WTC11 (cell line): ENCODE data around the gene RYR1. TPM values are rescaled to one million over a fixed set of nuclear protein-coding genes. Genes with fewer than 3 reads are reported as not detected.

ENCODE experiments used
- ATAC-seq: fragments of 200-7000 bp; cut with Tn5 transposase; 2 replicates; pipeline ENCODE4 v1.10.0; 2021; ENCODE audit warnings: mild to moderate bottlenecking, moderate library complexity
- CTCF ChIA-PET: fragments of 300-600 bp; sonication (Branson Sonifier 250); formaldehyde crosslinking; loops from one replicate; lab custom pipeline; 2021; ENCODE audit warnings: antibody characterized with exemption; lab: Charles Lee
- POLR2A ChIA-PET: fragments of 350-600 bp; sonication (Branson Sonifier 250); formaldehyde crosslinking; loops from one replicate; lab custom pipeline; 2021; ENCODE audit warnings: antibody characterized with exemption; lab: Charles Lee
- DNase-seq: peaks from one replicate; pipeline ENCODE4 v3.0.0; 2021; ENCODE audit warnings: low spot score
- H3K27ac Mint-ChIP-seq: 2 replicates; pipeline ENCODE4 v1.8.0; 2021; ENCODE audit warnings: mixed read lengths
- H3K27me3 Mint-ChIP-seq: 2 replicates; pipeline ENCODE4 v1.8.0; 2021; ENCODE audit warnings: low read depth, mild to moderate bottlenecking, moderate library complexity, mixed read lengths
- H3K36me3 Mint-ChIP-seq: 2 replicates; pipeline ENCODE4 v1.8.0; 2021; ENCODE audit warnings: mixed read lengths
- H3K4me1 Mint-ChIP-seq: 2 replicates; pipeline ENCODE4 v1.8.0; 2022; ENCODE audit warnings: mixed read lengths
- H3K4me3 Mint-ChIP-seq: 2 replicates; pipeline ENCODE4 v1.8.0; 2021; ENCODE audit warnings: mild to moderate bottlenecking, moderate library complexity, mixed read lengths
- H3K9me3 Mint-ChIP-seq: 2 replicates; pipeline ENCODE4 v1.8.0; 2021; ENCODE audit warnings: mixed read lengths
- AFF4 ChIP-seq: sonication (generic); formaldehyde crosslinking; IDR thresholded peaks from 2 replicates; pipeline ENCODE4 v1.8.1; 2023; ENCODE audit warnings: mild to moderate bottlenecking, missing genetic modification reagents, borderline replicate concordance
- ATF6 ChIP-seq: sonication (generic); formaldehyde crosslinking; IDR thresholded peaks from 2 replicates; pipeline ENCODE4 v1.8.1; 2023; ENCODE audit warnings: mild to moderate bottlenecking, missing genetic modification reagents
- CREM ChIP-seq: sonication (generic); formaldehyde crosslinking; IDR thresholded peaks from 2 replicates; pipeline ENCODE4 v1.8.1; 2022; ENCODE audit warnings: mild to moderate bottlenecking, missing genetic modification reagents, moderate library complexity
- ERG ChIP-seq: fragments of 250-450 bp; sonication (Bioruptor Pico); IDR thresholded peaks from 2 replicates; pipeline ENCODE4 v1.8.0; 2021; ENCODE audit warnings: mild to moderate bottlenecking
- ESRRA ChIP-seq: sonication (generic); formaldehyde crosslinking; IDR thresholded peaks from 2 replicates; pipeline ENCODE4 v1.8.1; 2022; ENCODE audit warnings: mild to moderate bottlenecking, missing genetic modification reagents, borderline replicate concordance
- FOXP1 ChIP-seq: sonication (generic); formaldehyde crosslinking; IDR thresholded peaks from 2 replicates; pipeline ENCODE4 v1.8.0; 2022; ENCODE audit warnings: missing genetic modification reagents, mild to moderate bottlenecking, moderate library complexity, borderline replicate concordance
- JAZF1 ChIP-seq: fragments of 250-450 bp; sonication (Bioruptor Pico); IDR thresholded peaks from 2 replicates; pipeline ENCODE4 v1.9.0; 2021; ENCODE audit warnings: moderate library complexity, mild to moderate bottlenecking, inconsistent platforms
- NR2C2 ChIP-seq: sonication (generic); formaldehyde crosslinking; IDR thresholded peaks from 2 replicates; pipeline ENCODE4 v1.8.0; 2022; ENCODE audit warnings: mild to moderate bottlenecking, missing genetic modification reagents
- RELA ChIP-seq: sonication (generic); formaldehyde crosslinking; IDR thresholded peaks from 2 replicates; pipeline ENCODE4 v1.8.1; 2022; ENCODE audit warnings: missing genetic modification reagents, mild to moderate bottlenecking, borderline replicate concordance
- TEAD1 ChIP-seq: sonication (generic); formaldehyde crosslinking; IDR thresholded peaks from 2 replicates; pipeline ENCODE4 v1.8.0; 2022; ENCODE audit warnings: mild to moderate bottlenecking, missing genetic modification reagents
- USF2 ChIP-seq: sonication (generic); formaldehyde crosslinking; IDR thresholded peaks from 2 replicates; pipeline ENCODE4 v1.8.1; 2023; ENCODE audit warnings: mild to moderate bottlenecking, missing genetic modification reagents, moderate library complexity
- ZBTB21 ChIP-seq: sonication (generic); formaldehyde crosslinking; IDR thresholded peaks from 2 replicates; pipeline ENCODE4 v1.8.1; 2023; ENCODE audit warnings: mild to moderate bottlenecking, missing genetic modification reagents, borderline replicate concordance
- ZNF219 ChIP-seq: sonication (generic); formaldehyde crosslinking; IDR thresholded peaks from 2 replicates; pipeline ENCODE4 v1.8.0; 2023; ENCODE audit warnings: missing genetic modification reagents, mild to moderate bottlenecking, borderline replicate concordance
- ZNF317 ChIP-seq: sonication (generic); formaldehyde crosslinking; IDR thresholded peaks from 2 replicates; pipeline ENCODE4 v1.8.1; 2023; ENCODE audit warnings: low read depth, mild to moderate bottlenecking, moderate library complexity, missing genetic modification reagents, borderline replicate concordance
- total RNA-seq: library from RNA; stranded (reverse); gene quantifications from 3 replicates; pipeline ENCODE4 v1.2.3, GENCODE V29; 2021
- TF ChIP-seq, protein P1 (sequence below): fragments of 250-450 bp; sonication (Bioruptor Pico); IDR thresholded peaks from 2 replicates; pipeline ENCODE4 v1.9.0; 2021; ENCODE audit warnings: mild to moderate bottlenecking
- TF ChIP-seq, protein P2 (sequence below): sonication (generic); formaldehyde crosslinking; IDR thresholded peaks from 2 replicates; pipeline ENCODE4 v1.8.1; 2022; ENCODE audit warnings: low read depth, missing genetic modification reagents, borderline replicate concordance
- TF ChIP-seq, protein P3 (sequence below): sonication (generic); formaldehyde crosslinking; IDR thresholded peaks from 2 replicates; pipeline ENCODE4 v1.8.1; 2023; ENCODE audit warnings: mild to moderate bottlenecking, missing genetic modification reagents, moderate library complexity
- TF ChIP-seq, protein P4 (sequence below): sonication (generic); formaldehyde crosslinking; conservative IDR thresholded peaks from 2 replicates; pipeline ENCODE4 v1.8.1; 2022; ENCODE audit warnings: mild to moderate bottlenecking, missing genetic modification reagents
- TF ChIP-seq, protein P5 (sequence below): fragments of 250-450 bp; sonication (Bioruptor Pico); IDR thresholded peaks from 2 replicates; pipeline ENCODE4 v1.9.0; 2021; ENCODE audit warnings: moderate library complexity, mild to moderate bottlenecking, inconsistent platforms, borderline replicate concordance

Gene RYR1
- total RNA-seq, 1 experiment from 2014 or later, result 24.2 TPM

- TF ChIP-seq, protein P1, sequence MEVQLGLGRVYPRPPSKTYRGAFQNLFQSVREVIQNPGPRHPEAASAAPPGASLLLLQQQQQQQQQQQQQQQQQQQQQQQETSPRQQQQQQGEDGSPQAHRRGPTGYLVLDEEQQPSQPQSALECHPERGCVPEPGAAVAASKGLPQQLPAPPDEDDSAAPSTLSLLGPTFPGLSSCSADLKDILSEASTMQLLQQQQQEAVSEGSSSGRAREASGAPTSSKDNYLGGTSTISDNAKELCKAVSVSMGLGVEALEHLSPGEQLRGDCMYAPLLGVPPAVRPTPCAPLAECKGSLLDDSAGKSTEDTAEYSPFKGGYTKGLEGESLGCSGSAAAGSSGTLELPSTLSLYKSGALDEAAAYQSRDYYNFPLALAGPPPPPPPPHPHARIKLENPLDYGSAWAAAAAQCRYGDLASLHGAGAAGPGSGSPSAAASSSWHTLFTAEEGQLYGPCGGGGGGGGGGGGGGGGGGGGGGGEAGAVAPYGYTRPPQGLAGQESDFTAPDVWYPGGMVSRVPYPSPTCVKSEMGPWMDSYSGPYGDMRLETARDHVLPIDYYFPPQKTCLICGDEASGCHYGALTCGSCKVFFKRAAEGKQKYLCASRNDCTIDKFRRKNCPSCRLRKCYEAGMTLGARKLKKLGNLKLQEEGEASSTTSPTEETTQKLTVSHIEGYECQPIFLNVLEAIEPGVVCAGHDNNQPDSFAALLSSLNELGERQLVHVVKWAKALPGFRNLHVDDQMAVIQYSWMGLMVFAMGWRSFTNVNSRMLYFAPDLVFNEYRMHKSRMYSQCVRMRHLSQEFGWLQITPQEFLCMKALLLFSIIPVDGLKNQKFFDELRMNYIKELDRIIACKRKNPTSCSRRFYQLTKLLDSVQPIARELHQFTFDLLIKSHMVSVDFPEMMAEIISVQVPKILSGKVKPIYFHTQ (CRISPR knock-in tag), result no peak
- TF ChIP-seq, protein P2, sequence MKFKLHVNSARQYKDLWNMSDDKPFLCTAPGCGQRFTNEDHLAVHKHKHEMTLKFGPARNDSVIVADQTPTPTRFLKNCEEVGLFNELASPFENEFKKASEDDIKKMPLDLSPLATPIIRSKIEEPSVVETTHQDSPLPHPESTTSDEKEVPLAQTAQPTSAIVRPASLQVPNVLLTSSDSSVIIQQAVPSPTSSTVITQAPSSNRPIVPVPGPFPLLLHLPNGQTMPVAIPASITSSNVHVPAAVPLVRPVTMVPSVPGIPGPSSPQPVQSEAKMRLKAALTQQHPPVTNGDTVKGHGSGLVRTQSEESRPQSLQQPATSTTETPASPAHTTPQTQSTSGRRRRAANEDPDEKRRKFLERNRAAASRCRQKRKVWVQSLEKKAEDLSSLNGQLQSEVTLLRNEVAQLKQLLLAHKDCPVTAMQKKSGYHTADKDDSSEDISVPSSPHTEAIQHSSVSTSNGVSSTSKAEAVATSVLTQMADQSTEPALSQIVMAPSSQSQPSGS, result no peak
- TF ChIP-seq, protein P3, sequence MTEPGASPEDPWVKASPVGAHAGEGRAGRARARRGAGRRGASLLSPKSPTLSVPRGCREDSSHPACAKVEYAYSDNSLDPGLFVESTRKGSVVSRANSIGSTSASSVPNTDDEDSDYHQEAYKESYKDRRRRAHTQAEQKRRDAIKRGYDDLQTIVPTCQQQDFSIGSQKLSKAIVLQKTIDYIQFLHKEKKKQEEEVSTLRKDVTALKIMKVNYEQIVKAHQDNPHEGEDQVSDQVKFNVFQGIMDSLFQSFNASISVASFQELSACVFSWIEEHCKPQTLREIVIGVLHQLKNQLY (CRISPR knock-in tag), result no peak
- no peak for TF ChIP-seq AFF4 (CRISPR knock-in tag)
- TF ChIP-seq, all 79 proteins: peak for 0
Measured at GRCh38 chr19:38508507-38508906, 75.0 kb downstream of the RYR1 start (continued).

DNA sequence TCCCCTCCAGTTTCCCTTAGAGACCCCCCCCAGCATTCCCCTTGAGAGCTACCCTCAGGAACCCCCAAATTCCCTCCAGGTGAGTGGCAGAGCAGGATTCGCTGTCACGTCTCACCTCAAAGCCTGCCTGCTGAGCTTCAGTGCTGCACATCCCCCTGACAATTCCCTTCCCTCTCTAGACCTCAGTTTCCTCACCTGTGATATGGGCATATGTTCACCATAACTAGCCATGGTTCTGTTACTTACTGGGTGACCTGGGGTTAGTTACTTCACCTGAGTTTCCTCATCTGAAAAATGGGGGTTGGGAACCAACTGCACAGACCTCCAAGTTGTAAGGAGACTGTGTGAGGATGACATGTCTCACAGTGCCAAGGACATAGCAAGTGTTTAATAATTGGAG lies 75.5 kb downstream of the RYR1 start:
- ChIA-PET CTCF (interaction anchor here (0.6 to 1.2 kb wide), 2 partner anchors 106 to 239 kb away, joined by 3 read pairs; partner anchors contain the start of gene FAM98C), POLR2A (interaction anchor here (0.6 kb wide), 1 partner anchor 185 kb away, joined by 3 read pairs; no protein-coding TSS in a partner anchor)
- no peak overlapping the region; the same call in 1 of the 2 replicates for H3K27ac Mint-ChIP-seq
- H3K4me3 Mint-ChIP-seq, result no peak overlapping the region
- peaks cover 33% of the 10 kb centered on the region for H3K36me3 Mint-ChIP-seq
- no peaks in the 10 kb centered on the region for H3K27me3 Mint-ChIP-seq
- peaks cover 9% of the 10 kb centered on the region; the same call in 1 of the 2 replicates for H3K4me1 Mint-ChIP-seq
- ATAC-seq, result no peak
- no peaks in the 10 kb centered on the region; the same call in 1 of the 2 replicates for H3K9me3 Mint-ChIP-seq
- no peak for TF ChIP-seq CREM
- TF ChIP-seq RELA, result no peak
- TF ChIP-seq JAZF1, result no peak
- no peak for TF ChIP-seq ERG (CRISPR knock-in tag)
- TF ChIP-seq FOXP1 (CRISPR knock-in tag), result no peak
- TF ChIP-seq, protein P4, sequence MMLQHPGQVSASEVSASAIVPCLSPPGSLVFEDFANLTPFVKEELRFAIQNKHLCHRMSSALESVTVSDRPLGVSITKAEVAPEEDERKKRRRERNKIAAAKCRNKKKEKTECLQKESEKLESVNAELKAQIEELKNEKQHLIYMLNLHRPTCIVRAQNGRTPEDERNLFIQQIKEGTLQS (CRISPR knock-in tag), result no peak
- TF ChIP-seq USF2, result no peak
- no peak for TF ChIP-seq ZBTB21 (CRISPR knock-in tag)
- no peak for TF ChIP-seq TEAD1 (CRISPR knock-in tag)
- TF ChIP-seq ZNF317, result no peak
- no peak for TF ChIP-seq ZNF219 (CRISPR knock-in tag)
- TF ChIP-seq ESRRA, result no peak
- no peak for TF ChIP-seq ATF6 (CRISPR knock-in tag)
- TF ChIP-seq, protein P5, sequence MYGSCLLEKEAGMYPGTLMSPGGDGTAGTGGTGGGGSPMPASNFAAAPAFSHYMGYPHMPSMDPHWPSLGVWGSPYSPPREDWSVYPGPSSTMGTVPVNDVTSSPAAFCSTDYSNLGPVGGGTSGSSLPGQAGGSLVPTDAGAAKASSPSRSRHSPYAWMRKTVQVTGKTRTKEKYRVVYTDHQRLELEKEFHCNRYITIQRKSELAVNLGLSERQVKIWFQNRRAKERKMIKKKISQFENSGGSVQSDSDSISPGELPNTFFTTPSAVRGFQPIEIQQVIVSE (CRISPR knock-in tag), result no peak
- TF ChIP-seq NR2C2 (CRISPR knock-in tag), result no peak
- TF ChIP-seq, protein P2, result no peak
- DNase-seq, result no peak
